HG02938 (cell line): ENCODE measurements around the gene SPRTN.

ENCODE experiments used
- ATAC-seq: cut with Tn5 transposase; IDR thresholded peaks from one replicate; pipeline ENCODE4 v1.9.1; 2021; ENCODE audit warnings: mild to moderate bottlenecking, moderate library complexity; ENCODE audit not compliant: unreplicated experiment

SPRTN gene

GRCh38 chr1:231376101-231376500 lies 38.0 kb downstream of the SPRTN start:
- no peak for ATAC-seq

DNA sequence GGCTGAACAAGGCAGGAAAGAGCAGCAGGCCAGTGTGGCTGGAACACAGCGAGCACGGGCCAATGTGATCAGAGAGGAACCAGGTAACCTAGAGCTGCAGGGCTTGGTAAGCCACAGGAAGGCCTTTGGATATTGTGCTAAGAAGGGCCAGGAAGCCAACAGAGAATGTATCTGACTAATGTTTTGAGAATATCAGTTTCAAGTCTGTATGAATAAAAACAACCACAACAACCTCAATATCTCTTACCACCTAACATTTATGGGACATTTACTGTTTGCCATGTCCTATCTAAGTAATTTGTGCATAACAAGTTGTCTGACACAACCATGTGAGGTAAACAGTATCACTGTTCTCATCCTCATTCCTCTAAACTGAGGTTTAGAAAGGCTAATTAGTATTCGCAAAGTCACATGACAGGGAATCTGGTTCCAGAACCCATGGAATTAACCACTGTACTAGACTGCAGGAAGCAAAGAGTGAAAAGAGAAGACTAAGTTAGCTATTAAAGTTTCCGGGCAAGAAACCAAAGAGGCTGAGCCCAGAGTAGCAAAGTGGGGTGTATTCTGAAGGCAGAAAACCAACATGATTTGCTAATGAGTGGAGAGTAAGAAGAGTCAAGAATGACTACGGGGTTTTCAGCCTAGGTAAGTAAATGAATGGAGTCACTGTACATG lies 38.9 kb downstream of the SPRTN start:
- ATAC-seq: peak; percentile 70

GRCh38 chr1:231381729-231382128 lies 43.6 kb downstream of the SPRTN start:
- ATAC-seq: no peak

- no peak for ATAC-seq
Observed at GRCh38 chr1:231382426-231382825, 44.3 kb downstream of the SPRTN start.

GRCh38 chr1:231383159-231383860 lies 45.2 kb downstream of the SPRTN start:
- no peak for ATAC-seq

- ATAC-seq: no peak
Observed at GRCh38 chr1:231384696-231385415, 46.8 kb downstream of the SPRTN start.

- no peak for ATAC-seq
Observed at GRCh38 chr1:231385416-231385748, 47.3 kb downstream of the SPRTN start.

DNA sequence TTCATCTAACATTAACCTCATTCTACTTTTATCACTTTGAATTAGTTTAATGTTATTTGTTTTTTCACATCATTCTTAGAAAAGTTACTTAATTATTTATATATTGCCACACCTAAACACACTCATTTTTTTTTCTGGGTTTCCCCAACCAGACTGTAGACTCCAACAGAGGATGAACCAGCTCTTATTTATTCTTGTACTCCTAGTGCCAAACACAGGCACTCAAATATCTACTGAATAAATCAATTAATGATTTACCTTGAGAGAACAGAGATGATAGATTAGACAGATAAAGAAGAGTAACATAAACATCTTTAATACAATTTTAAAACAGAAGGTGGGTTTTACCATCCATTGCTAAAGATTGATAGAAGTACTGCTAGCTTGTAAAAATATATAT lies 48.4 kb downstream of the SPRTN start:
- no peak for ATAC-seq

- ATAC-seq: no peak
Observed at GRCh38 chr1:231387770-231388669, 49.9 kb downstream of the SPRTN start.

DNA sequence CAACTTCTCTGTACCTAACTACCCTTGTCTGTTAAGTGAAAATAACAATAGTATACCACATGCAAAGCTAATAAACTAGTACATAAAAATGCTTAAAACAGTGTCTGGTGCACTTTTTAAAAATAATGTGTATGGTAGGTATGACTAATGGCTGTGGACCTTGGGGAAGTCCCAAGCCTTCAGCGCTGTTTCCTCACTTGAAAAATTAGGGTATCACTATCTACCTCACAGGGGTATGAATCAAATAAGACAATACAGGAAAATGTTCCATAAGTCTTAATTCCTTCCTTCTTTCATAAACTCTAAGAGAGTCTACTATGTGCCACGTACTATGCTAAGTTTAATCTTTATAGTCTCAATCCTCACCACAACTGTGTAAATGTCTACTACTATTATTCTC lies 52.0 kb downstream of the SPRTN start:
- ATAC-seq: no peak

- no peak for ATAC-seq
Observed at GRCh38 chr1:231392389-231393131, 54.5 kb downstream of the SPRTN start.

DNA sequence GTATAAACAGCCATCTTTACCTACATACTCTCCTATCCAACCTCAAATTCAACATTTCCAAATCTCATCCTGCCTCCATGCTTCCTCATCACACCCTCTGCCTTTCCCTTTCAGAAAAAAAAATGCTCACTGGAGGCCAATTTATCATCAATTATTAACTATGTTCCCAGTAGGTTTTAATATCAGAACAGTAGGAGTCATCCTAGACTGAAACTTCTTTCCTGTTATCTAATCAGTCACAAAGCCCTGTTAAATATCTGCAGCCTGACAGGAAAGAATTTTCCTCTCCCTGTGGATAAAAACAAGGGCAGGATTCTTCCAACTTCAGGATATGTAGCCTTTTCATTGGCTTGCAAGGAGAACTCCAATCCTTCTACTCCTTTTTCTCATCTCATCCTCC lies 55.6 kb downstream of the SPRTN start:
- ATAC-seq: no peak

DNA sequence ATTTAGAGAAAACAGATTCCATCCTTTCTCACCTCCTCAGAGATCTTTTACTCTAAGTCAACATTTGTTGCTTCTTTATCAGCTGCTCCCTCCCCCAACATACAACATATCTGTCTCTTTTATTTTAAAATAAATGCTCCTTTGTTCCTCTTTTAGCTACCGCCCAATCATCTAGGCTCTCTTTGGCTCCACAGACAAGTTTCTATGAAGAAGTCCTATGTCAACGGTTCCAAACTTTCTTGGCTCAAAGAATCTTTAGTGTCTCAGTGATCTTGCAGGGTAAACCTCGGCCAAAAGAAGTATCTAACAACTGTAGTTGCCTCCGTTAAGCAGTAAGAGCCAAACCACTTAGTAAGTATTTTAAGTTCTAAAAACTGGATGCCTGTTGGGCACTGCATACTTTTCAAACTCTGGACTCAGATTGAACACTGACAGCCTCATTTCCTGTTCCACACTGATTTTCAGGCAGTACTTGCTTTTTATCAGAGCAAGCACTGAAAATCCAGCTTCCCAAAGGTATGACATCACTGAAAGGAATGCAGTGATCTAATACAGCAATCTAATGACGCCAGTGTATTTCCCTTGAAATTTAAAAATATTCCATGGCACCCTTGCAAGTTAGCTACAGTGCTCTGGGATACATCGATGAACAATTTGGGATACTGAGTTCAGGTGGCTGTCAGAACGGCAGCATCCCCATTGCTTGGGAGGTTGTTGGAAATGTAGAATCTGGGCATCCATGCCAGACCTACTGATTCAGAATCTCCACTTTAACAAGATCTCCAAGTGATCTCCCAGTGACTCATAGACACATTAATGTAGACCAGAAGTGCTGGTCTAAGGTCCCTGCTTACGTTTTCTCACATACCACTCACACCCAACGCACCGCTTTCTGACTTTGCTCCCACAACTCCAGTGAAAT lies 57.2 kb downstream of the SPRTN start:
- ATAC-seq: no peak

GRCh38 chr1:231395998-231396390 lies 57.9 kb downstream of the SPRTN start:
- ATAC-seq: no peak

DNA sequence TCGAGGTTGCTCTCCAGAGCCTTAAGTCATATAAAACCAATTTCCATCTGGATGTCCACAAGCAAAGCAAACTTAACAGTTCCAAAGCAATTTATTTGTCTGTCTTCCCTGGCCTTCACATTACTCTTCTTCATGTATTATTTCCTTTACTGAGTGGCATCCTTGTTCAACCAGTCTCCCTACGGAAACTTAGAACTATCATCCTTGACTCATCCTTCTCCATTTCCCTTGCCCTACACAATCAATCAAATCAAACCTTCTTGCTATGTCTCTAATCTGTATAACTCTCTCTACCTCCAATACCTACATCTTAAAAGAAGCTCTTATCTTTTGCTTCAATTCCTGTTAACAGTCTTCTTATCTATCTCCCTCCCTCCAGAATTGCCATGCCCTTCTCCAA lies 58.5 kb downstream of the SPRTN start:
- no peak for ATAC-seq

DNA sequence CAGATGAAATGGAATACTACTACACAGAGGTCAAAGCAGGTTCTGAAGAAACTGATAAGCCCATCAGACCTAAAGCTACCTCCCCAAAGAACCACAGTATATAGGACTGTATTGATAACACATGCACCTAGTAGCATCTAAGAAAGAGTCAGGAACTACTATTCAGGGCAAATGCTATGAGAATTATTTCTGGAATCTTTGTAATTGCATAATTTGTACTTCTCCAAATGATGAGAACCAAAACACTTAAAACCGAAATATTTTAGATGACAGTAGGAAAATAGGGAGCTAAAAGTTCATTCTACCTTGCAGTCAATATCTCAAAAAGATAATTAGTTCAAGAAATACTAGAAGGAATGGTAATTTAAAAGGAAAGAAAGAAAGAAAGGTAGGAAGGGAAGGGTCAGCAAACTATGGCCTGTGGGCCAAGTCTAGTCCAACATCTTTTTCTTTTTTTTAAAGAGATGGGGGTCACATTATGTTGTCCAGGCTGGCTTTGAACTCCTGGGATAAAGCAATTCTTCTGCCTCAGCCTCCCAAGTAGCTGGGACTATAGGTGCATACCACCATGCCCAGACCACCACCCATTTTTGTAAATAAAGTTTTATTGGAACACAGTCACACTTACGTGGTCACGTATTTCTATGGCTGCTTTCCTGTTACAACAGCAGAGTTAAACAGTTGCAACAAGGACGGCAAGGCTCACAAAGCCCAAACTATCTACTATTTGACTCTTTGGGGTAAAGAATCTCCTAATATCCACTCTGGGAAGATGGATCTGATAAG lies 60.0 kb downstream of the SPRTN start:
- no peak for ATAC-seq

DNA sequence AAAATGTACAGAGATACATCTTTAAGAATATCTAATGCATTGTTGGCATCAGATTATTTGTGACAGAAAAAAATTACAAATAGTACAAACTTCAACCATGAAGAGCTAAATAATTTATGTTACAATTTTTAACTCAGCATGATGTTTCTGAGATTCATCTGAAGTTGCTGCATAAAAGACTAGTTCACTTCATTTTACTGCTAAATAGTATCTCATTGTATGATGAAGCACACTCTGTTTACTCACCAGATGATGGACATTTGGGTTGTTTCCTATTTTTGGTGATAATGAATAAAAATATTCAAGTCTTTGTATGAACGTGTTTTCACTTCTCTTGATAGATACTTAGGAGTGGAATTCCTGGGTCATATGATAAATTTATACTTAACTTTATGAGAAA lies 63.4 kb downstream of the SPRTN start:
- no peak for ATAC-seq

DNA sequence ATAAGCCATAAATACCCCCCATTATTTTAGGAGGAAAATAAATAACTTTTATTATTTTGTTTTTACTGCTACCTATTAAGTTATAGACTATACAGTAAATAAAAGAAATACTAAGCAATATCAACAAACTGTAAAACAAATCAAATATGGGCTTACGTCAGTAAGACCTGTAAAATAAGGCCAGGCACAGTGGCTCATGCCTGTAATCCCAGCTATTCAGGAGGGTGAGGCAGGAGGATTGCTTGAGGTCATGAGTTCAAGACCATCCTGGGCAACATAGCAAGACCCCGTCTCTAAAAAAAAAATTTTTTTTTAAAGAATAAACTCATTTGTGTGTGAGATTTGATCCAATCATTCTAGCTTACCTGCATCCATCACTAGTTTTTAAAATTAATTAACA lies 66.2 kb downstream of the SPRTN start:
- no peak for ATAC-seq
